GM20000 (cell line): ENCODE measurements around the gene PANX3.

ENCODE experiments used
- DNase-seq: peaks from one replicate; pipeline ENCODE4 v3.0.0; 2012; ENCODE audit warnings: low spot score
- CTCF ChIP-seq: IDR thresholded peaks from 2 replicates; pipeline ENCODE4 v1.5.1; 2012; ENCODE audit warnings: mild to moderate bottlenecking, control low read depth; ENCODE audit errors: extremely low read depth, missing control alignments

Gene PANX3

GRCh38 chr11:124633355-124633754, 22.1 kb downstream of the PANX3 start:
- TF ChIP-seq CTCF, result no peak

GRCh38 chr11:124635932-124636331, 24.7 kb downstream of the PANX3 start:
- DNase-seq, result no peak
- TF ChIP-seq CTCF, result no peak

More at GRCh38 chr11:124633355-124633754, 22.1 kb downstream of the PANX3 start:
- DNase-seq, result no peak

GRCh38 chr11:124638500-124638899, 27.3 kb downstream of the PANX3 start:
- no peak for TF ChIP-seq CTCF
- DNase-seq, result no peak

GRCh38 chr11:124639186-124639585, 28.0 kb downstream of the PANX3 start:
- TF ChIP-seq CTCF, result no peak
- no peak for DNase-seq

- DNase-seq, result no peak
- TF ChIP-seq CTCF, result no peak
Measured at GRCh38 chr11:124640666-124641065, 29.4 kb downstream of the PANX3 start.

- DNase-seq, result no peak
- no peak for TF ChIP-seq CTCF
Measured at GRCh38 chr11:124642628-124643027, 31.4 kb downstream of the PANX3 start.

- no peak for DNase-seq
- TF ChIP-seq CTCF, result no peak
Measured at GRCh38 chr11:124643042-124643604, 31.9 kb downstream of the PANX3 start.
